Activated naive CD4-positive, alpha-beta T cell treated with anti-CD3 and anti-CD28 coated beads, Interleukin-2, amount 10 ng/mL, durations not matched to agents 7 days and 5 days (primary cell): ENCODE data around the gene TMEM151B.

Experiments used
- CTCF ChIA-PET: fragments of 350-600 bp; sonication (Branson Sonifier 250); formaldehyde crosslinking; loops from one replicate; lab custom pipeline; 2021; ENCODE audit warnings: antibody characterized with exemption; lab: Charles Lee
- DNase-seq: peaks from one replicate; pipeline ENCODE4 v3.0.0-alpha.2; 2020
- H3K27ac Mint-ChIP-seq: one replicate; pipeline ENCODE4 v1.8.0; 2021; ENCODE audit warnings: mild to moderate bottlenecking, moderate library complexity, mixed read lengths
- H3K27me3 Mint-ChIP-seq: one replicate; pipeline ENCODE4 v1.8.0; 2021; ENCODE audit warnings: mild to moderate bottlenecking, mixed read lengths
- H3K36me3 Mint-ChIP-seq: one replicate; pipeline ENCODE4 v1.8.0; 2021; ENCODE audit warnings: mixed read lengths
- H3K4me1 Mint-ChIP-seq: one replicate; pipeline ENCODE4 v1.8.0; 2021; ENCODE audit warnings: mixed read lengths
- H3K4me3 Mint-ChIP-seq: one replicate; pipeline ENCODE4 v1.8.0; 2021; ENCODE audit warnings: mild to moderate bottlenecking, moderate library complexity, mixed read lengths
- H3K9me3 Mint-ChIP-seq: one replicate; pipeline ENCODE4 v1.8.0; 2021; ENCODE audit warnings: mixed read lengths

The TMEM151B gene

GRCh38 chr6:44270526-44271405 is 516 bp downstream of the TMEM151B start:
- Mint-ChIP-seq H3K4me3 (peak overlapping the region; percentile 47), H3K36me3 (no peaks in the 10 kb centered on the region), H3K4me1 (peaks cover 33% of the 10 kb centered on the region), H3K9me3 (no peaks in the 10 kb centered on the region), H3K27me3 (peaks cover 86% of the 10 kb centered on the region), H3K27ac (no peak overlapping the region)
- CTCF ChIA-PET = interaction anchor here (1.6 to 6.7 kb wide), 2 partner anchors 33 to 42 kb away, joined by 5 to 83 read pairs; partner anchors contain the start of gene AARS2
- DNase-seq = peak; percentile 42

GRCh38 chr6:44271406-44271723 is 1.1 kb downstream of the TMEM151B start:
- CTCF ChIA-PET = interaction anchor here (6.7 kb wide), 1 partner anchor 32 kb away, joined by 83 read pairs; no protein-coding TSS in a partner anchor
- Mint-ChIP-seq H3K9me3 (no peaks in the 10 kb centered on the region), H3K27ac (no peak overlapping the region), H3K4me3 (peak overlapping the region; percentile 47), H3K36me3 (no peaks in the 10 kb centered on the region), H3K27me3 (peaks cover 90% of the 10 kb centered on the region), H3K4me1 (peaks cover 28% of the 10 kb centered on the region)
- no peak for DNase-seq

- Mint-ChIP-seq H3K4me3 (no peak overlapping the region), H3K36me3 (no peaks in the 10 kb centered on the region), H3K9me3 (no peaks in the 10 kb centered on the region), H3K4me1 (peaks cover 25% of the 10 kb centered on the region), H3K27ac (no peak overlapping the region), H3K27me3 (peaks cover 90% of the 10 kb centered on the region)
- CTCF ChIA-PET = interaction anchor here (6.7 kb wide), 1 partner anchor 32 kb away, joined by 83 read pairs; no protein-coding TSS in a partner anchor
- DNase-seq = no peak
Measured at GRCh38 chr6:44271914-44272313, 1.7 kb downstream of the TMEM151B start.

- Mint-ChIP-seq H3K4me1 (peaks cover 22% of the 10 kb centered on the region), H3K4me3 (no peak overlapping the region), H3K9me3 (no peaks in the 10 kb centered on the region), H3K27me3 (peaks cover 93% of the 10 kb centered on the region), H3K27ac (no peak overlapping the region), H3K36me3 (no peaks in the 10 kb centered on the region)
- CTCF ChIA-PET = no interaction called here
- no peak for DNase-seq
Measured at GRCh38 chr6:44272529-44272928, 2.3 kb downstream of the TMEM151B start.

- H3K4me3 Mint-ChIP-seq = no peak overlapping the region
Measured at GRCh38 chr6:44272999-44273566, 2.8 kb downstream of the TMEM151B start.

GRCh38 chr6:44273617-44274016 is 3.4 kb downstream of the TMEM151B start:
- no peak for DNase-seq
- H3K27ac Mint-ChIP-seq = no peak overlapping the region
- H3K27me3 Mint-ChIP-seq = peaks cover 96% of the 10 kb centered on the region
- no peak overlapping the region for H3K4me3 Mint-ChIP-seq
- CTCF ChIA-PET = interaction anchor here (1.6 kb wide), 1 partner anchor 32 kb away, joined by 5 read pairs; no protein-coding TSS in a partner anchor
- peaks cover 18% of the 10 kb centered on the region for H3K4me1 Mint-ChIP-seq
- H3K36me3 Mint-ChIP-seq = no peaks in the 10 kb centered on the region
- H3K9me3 Mint-ChIP-seq = no peaks in the 10 kb centered on the region

More at GRCh38 chr6:44272999-44273566, 2.8 kb downstream of the TMEM151B start:
- no peaks in the 10 kb centered on the region for H3K9me3 Mint-ChIP-seq
- CTCF ChIA-PET = interaction anchor here (1.6 kb wide), 1 partner anchor 32 kb away, joined by 5 read pairs; no protein-coding TSS in a partner anchor
- peaks cover 18% of the 10 kb centered on the region for H3K4me1 Mint-ChIP-seq
- no peak overlapping the region for H3K27ac Mint-ChIP-seq
- DNase-seq = no peak
- peaks cover 96% of the 10 kb centered on the region for H3K27me3 Mint-ChIP-seq
- no peaks in the 10 kb centered on the region for H3K36me3 Mint-ChIP-seq

GRCh38 chr6:44275271-44275748 is 5.1 kb downstream of the TMEM151B start:
- no peak overlapping the region for H3K4me3 Mint-ChIP-seq

GRCh38 chr6:44275749-44276648 is 5.7 kb downstream of the TMEM151B start:
- CTCF ChIA-PET = interaction anchor here (1.0 kb wide), 1 partner anchor 29 kb away, joined by 3 read pairs; no protein-coding TSS in a partner anchor
- peak; percentile 53 for DNase-seq
- Mint-ChIP-seq H3K27me3 (peaks cover 97% of the 10 kb centered on the region), H3K4me3 (no peak overlapping the region), H3K36me3 (no peaks in the 10 kb centered on the region), H3K4me1 (peaks cover 9% of the 10 kb centered on the region), H3K9me3 (no peaks in the 10 kb centered on the region), H3K27ac (no peak overlapping the region)

More at GRCh38 chr6:44275271-44275748, 5.1 kb downstream of the TMEM151B start:
- Mint-ChIP-seq H3K9me3 (no peaks in the 10 kb centered on the region), H3K36me3 (no peaks in the 10 kb centered on the region), H3K4me1 (peaks cover 9% of the 10 kb centered on the region), H3K27ac (no peak overlapping the region), H3K27me3 (peaks cover 96% of the 10 kb centered on the region)
- CTCF ChIA-PET = interaction anchor here (1.0 kb wide), 1 partner anchor 30 kb away, joined by 3 read pairs; no protein-coding TSS in a partner anchor
- no peak for DNase-seq

GRCh38 chr6:44276667-44277640 is 6.7 kb downstream of the TMEM151B start:
- H3K27me3 Mint-ChIP-seq = peaks cover 88% of the 10 kb centered on the region
- H3K36me3 Mint-ChIP-seq = no peaks in the 10 kb centered on the region
- H3K4me1 Mint-ChIP-seq = peaks cover 5% of the 10 kb centered on the region
- H3K27ac Mint-ChIP-seq = no peak overlapping the region
- CTCF ChIA-PET = interaction anchor here (1.5 to 1.6 kb wide), 2 partner anchors 9 to 61 kb away, joined by 5 to 10 read pairs; no protein-coding TSS in a partner anchor
- no peaks in the 10 kb centered on the region for H3K9me3 Mint-ChIP-seq
- H3K4me3 Mint-ChIP-seq = no peak overlapping the region
- no peak for DNase-seq

- H3K4me1 Mint-ChIP-seq = peaks cover 5% of the 10 kb centered on the region
- no peaks in the 10 kb centered on the region for H3K9me3 Mint-ChIP-seq
- H3K27ac Mint-ChIP-seq = no peak overlapping the region
- CTCF ChIA-PET = interaction anchor here (1.5 to 1.6 kb wide), 3 partner anchors 10 to 61 kb away, joined by 4 to 10 read pairs (median 5); no protein-coding TSS in a partner anchor
- H3K4me3 Mint-ChIP-seq = no peak overlapping the region
- H3K27me3 Mint-ChIP-seq = peaks cover 86% of the 10 kb centered on the region
- no peak for DNase-seq
- no peaks in the 10 kb centered on the region for H3K36me3 Mint-ChIP-seq
Measured at GRCh38 chr6:44277763-44278162, 7.5 kb downstream of the TMEM151B start.

- no peak for DNase-seq
- Mint-ChIP-seq H3K27ac (no peak overlapping the region), H3K27me3 (peaks cover 86% of the 10 kb centered on the region), H3K4me3 (no peak overlapping the region), H3K9me3 (no peaks in the 10 kb centered on the region), H3K4me1 (peaks cover 5% of the 10 kb centered on the region), H3K36me3 (no peaks in the 10 kb centered on the region)
- CTCF ChIA-PET = interaction anchor here (1.5 to 1.6 kb wide), 4 partner anchors 10 to 60 kb away, joined by 4 to 10 read pairs (median 4); no protein-coding TSS in a partner anchor
Measured at GRCh38 chr6:44278315-44278714, 8.1 kb downstream of the TMEM151B start.
